OCI-LY7 (cell line): ENCODE data around the gene NKG7. TPM values are rescaled to one million over a fixed set of nuclear protein-coding genes. Genes with fewer than 3 reads are reported as not detected.
A peak's percentile ranks its signal among the peaks of the same experiment; 100 is the strongest.
"Not testable (repeated sequence)": the region's sequence is repeated elsewhere in the genome, so short reads cannot be mapped to it uniquely, and the experiment has no call there.

Experiments
- BruUV-seq: library from RNA; stranded (reverse); fragments of 400-500 nt; replicated peaks from 2 replicates; lab custom pipeline; 2021; lab: Mats Ljungman, UMichigan
- CTCF ChIA-PET: fragments of 300-600 bp; sonication (Branson Sonifier 250); formaldehyde crosslinking; loops from one replicate; lab custom pipeline; 2022; ENCODE audit warnings: antibody characterized with exemption; ENCODE audit not compliant: unreplicated experiment; lab: Charles Lee
- POLR2A ChIA-PET: fragments of 300-600 bp; sonication (Branson Sonifier 250); formaldehyde crosslinking; loops from one replicate; lab custom pipeline; 2022; ENCODE audit warnings: antibody characterized with exemption; lab: Charles Lee
- DNase-seq: peaks from one replicate; pipeline ENCODE4 v3.0.0-alpha.2; 2015; ENCODE audit warnings: low spot score
- H2AFZ ChIP-seq: fragments of 200-600 bp; sonication (generic), shearing (Covaris generic); 2 replicates; pipeline ENCODE4 v1.6.1; 2014; ENCODE audit warnings: mild to moderate bottlenecking, antibody characterized with exemption, low read length, moderate library complexity
- H3K27ac ChIP-seq: fragments of 200-600 bp; sonication (generic); 2 replicates; pipeline ENCODE4 v1.5.1; 2014; ENCODE audit warnings: mixed run types, low read depth, mild to moderate bottlenecking, moderate library complexity, low read length, inconsistent platforms; ENCODE audit not compliant: poor library complexity, severe bottlenecking
- H3K36me3 ChIP-seq: fragments of 200-600 bp; sonication (generic); 2 replicates; pipeline ENCODE4 v1.6.1; 2014; ENCODE audit warnings: mild to moderate bottlenecking, antibody characterized with exemption, low read length, moderate library complexity, mixed read lengths; ENCODE audit not compliant: insufficient read depth
- H3K4me1 ChIP-seq: fragments of 200-600 bp; sonication (generic); 2 replicates; pipeline ENCODE4 v1.5.1; 2014; ENCODE audit warnings: mild to moderate bottlenecking, low read length; ENCODE audit not compliant: insufficient read depth, poor library complexity, severe bottlenecking
- H3K4me2 ChIP-seq: fragments of 200-600 bp; sonication (generic); 2 replicates; pipeline ENCODE4 v1.6.1; 2014; ENCODE audit warnings: mild to moderate bottlenecking, low read length
- H3K4me3 ChIP-seq: fragments of 200-600 bp; sonication (generic); 2 replicates; pipeline ENCODE4 v1.5.1; 2014; ENCODE audit warnings: mild to moderate bottlenecking, low read depth, low read length; ENCODE audit not compliant: poor library complexity, severe bottlenecking
- H3K79me2 ChIP-seq: fragments of 200-600 bp; sonication (generic); 2 replicates; pipeline ENCODE4 v1.6.1; 2016; ENCODE audit warnings: low read depth, mild to moderate bottlenecking, low read length, moderate library complexity, mixed read lengths; ENCODE audit not compliant: insufficient read depth
- H3K9me2 ChIP-seq: fragments of 200-600 bp; sonication (generic); 2 replicates; pipeline ENCODE4 v1.6.1; 2016; ENCODE audit warnings: mild to moderate bottlenecking, low read length, mixed read lengths; ENCODE audit not compliant: insufficient read depth
- H3K9me3 ChIP-seq: fragments of 200-600 bp; sonication (generic); 2 replicates; pipeline ENCODE4 v1.6.1; 2014; ENCODE audit warnings: mild to moderate bottlenecking, mixed run types, low read length, mixed read lengths
- H4K20me1 ChIP-seq: fragments of 200-600 bp; sonication (generic); 2 replicates; pipeline ENCODE4 v1.6.1; 2014; ENCODE audit warnings: mild to moderate bottlenecking, antibody characterized with exemption, low read length, moderate library complexity, mixed read lengths; ENCODE audit not compliant: insufficient read depth
- EZH2phosphoT487 ChIP-seq: fragments of 200-600 bp; sonication (generic); IDR thresholded peaks from 2 replicates; pipeline ENCODE4 v1.6.1; 2018; ENCODE audit warnings: low read depth, borderline replicate concordance, mild to moderate bottlenecking, mixed run types, antibody characterized with exemption, low read length, moderate library complexity, mixed read lengths
- intact Hi-C: fragments of 100-400 bp; cut with micrococcal nuclease; formaldehyde crosslinking; loops from one replicate; pipeline ENCODE4 v1.10.0; 2022; ENCODE audit not compliant: unreplicated experiment
- total RNA-seq, 2 experiments: library from RNA; depleted of rRNA in 1 of 2; stranded (reverse); fragments of >200 nt in 1 of 2; shearing (Covaris generic) in 1 of 2; gene quantifications; 2 replicates each; pipeline ENCODE4 v1.2.3, GENCODE V29; 2014 to 2022
- TF ChIP-seq, protein P1 (sequence below): fragments of 200-600 bp; sonication (generic); conservative IDR thresholded peaks from 2 replicates; pipeline ENCODE4 v1.5.1; 2014; ENCODE audit warnings: mild to moderate bottlenecking, antibody characterized with exemption, low read length, moderate library complexity, mixed read lengths

NKG7 gene
- total RNA-seq, 2 experiments from 2014 or later, result not detected

DNA sequence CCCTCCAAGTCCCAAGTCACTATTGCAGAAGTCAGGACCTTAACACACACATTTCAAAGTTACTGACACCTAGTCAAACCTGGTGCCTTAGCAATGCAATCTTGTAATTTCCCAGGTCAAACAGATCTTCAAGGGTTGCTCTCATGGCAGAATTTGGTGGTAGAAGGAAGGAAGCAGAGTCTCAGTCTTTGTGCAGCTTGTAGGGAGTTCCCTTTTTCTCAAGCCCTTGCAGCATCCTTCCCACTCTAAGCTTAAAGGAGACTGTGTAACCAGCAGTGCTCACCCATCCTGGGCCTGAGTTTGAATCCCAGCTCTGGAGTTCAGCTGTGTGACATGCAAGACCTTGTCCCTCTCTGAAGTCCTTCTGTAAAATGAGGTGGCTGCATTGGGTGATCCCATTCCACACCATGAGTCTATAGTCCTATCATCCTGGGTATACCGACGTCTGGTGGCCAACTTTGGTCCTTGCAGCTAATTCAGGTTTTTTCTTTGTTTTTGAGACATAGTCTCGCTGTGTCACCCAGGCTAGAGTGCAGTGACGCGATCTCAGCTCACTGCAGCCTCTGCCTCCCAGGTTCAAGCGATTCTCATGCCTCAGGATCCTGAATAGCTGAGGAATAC, 35.2 kb upstream of the NKG7 start:
- Histone ChIP-seq H3K9me2 (no peaks in the 10 kb centered on the region), H4K20me1 (no peaks in the 10 kb centered on the region), H3K4me3 (no peak overlapping the region), H3K4me1 (peaks cover 28% of the 10 kb centered on the region), H3K36me3 (peaks cover 31% of the 10 kb centered on the region), H3K4me2 (peak overlapping the region; percentile 57), H3K9me3 (peaks cover under 1% of the 10 kb centered on the region; the same call in 1 of the 2 replicates), H3K79me2 (no peaks in the 10 kb centered on the region), H3K27ac (peak overlapping the region; percentile 72), H2AFZ (peak overlapping the region; percentile 9; the same call in 1 of the 2 replicates)
- TF ChIP-seq EZH2phosphoT487, result no peak
- TF ChIP-seq, protein P1, sequence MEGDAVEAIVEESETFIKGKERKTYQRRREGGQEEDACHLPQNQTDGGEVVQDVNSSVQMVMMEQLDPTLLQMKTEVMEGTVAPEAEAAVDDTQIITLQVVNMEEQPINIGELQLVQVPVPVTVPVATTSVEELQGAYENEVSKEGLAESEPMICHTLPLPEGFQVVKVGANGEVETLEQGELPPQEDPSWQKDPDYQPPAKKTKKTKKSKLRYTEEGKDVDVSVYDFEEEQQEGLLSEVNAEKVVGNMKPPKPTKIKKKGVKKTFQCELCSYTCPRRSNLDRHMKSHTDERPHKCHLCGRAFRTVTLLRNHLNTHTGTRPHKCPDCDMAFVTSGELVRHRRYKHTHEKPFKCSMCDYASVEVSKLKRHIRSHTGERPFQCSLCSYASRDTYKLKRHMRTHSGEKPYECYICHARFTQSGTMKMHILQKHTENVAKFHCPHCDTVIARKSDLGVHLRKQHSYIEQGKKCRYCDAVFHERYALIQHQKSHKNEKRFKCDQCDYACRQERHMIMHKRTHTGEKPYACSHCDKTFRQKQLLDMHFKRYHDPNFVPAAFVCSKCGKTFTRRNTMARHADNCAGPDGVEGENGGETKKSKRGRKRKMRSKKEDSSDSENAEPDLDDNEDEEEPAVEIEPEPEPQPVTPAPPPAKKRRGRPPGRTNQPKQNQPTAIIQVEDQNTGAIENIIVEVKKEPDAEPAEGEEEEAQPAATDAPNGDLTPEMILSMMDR, result peak; percentile 84
- BruUV-seq, result no TSS peak
- intact Hi-C loops, result no loop called here
- DNase-seq, result peak; percentile 72
- ChIA-PET CTCF (interaction anchor here (0.6 to 1.3 kb wide), 3 partner anchors 10 to 1093 kb away, joined by 3 to 6 read pairs (median 5); partner anchors contain the start of gene SIGLEC10), POLR2A (interaction anchor here (0.6 to 1.4 kb wide), 2 partner anchors 10 to 13 kb away, joined by 3 to 7 read pairs; partner anchors contain the start of gene SIGLEC10)

DNA sequence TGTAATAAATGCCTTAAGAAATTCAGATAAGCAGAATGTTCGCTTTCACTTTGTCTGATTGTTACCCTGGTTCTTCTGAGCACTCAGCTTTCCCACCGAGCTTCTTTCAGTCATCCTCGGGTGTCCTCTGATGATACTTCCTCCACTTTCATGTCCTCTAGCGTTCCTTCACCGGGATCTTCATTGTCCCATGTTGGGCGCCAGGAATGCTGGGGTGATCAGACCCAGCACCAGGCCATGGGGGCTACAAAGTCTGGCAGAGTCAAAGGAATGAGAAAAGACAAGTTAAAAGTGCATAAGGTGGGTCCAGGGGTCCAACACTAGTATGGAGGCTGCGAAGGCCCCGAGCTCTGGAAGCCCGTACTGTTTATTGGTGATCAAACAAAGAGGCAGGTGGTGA, 29.7 kb upstream of the NKG7 start:
- DNase-seq, result no peak
- no peaks in the 10 kb centered on the region for H3K9me2 ChIP-seq
- no peak overlapping the region for H2AFZ ChIP-seq
- no peak for TF ChIP-seq EZH2phosphoT487
- TF ChIP-seq, protein P1, result no peak
- no peaks in the 10 kb centered on the region for H3K4me1 ChIP-seq
- intact Hi-C loops, result no loop called here
- CTCF ChIA-PET, result no interaction called here
- peaks cover 13% of the 10 kb centered on the region for H3K9me3 ChIP-seq
- H4K20me1 ChIP-seq, result no peaks in the 10 kb centered on the region
- BruUV-seq, result no TSS peak
- H3K36me3 ChIP-seq, result peaks cover 11% of the 10 kb centered on the region; the same call in 1 of the 2 replicates
- H3K4me2 ChIP-seq, result no peak overlapping the region
- H3K4me3 ChIP-seq, result no peak overlapping the region
- no peak overlapping the region for H3K27ac ChIP-seq
- no peaks in the 10 kb centered on the region for H3K79me2 ChIP-seq
- POLR2A ChIA-PET, result no interaction called here

DNA sequence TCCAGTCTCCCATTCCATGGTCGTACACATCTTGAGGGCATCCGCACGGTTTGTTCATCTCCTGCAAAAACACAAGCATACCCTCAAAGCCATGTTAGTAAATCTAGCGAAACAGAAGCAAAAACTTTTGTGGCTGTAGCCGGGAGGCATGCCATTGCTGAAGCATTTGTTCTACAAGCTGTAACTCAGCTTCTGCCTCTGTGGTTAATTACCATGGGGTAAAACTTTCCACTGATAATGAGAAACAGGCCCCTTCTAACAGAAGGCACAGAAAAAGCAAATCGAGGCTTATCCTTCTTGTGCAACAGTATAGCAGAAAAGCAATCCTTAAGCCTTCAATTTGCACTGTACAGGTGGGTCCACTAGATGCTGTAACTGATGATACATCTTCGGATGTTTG, 27.5 kb upstream of the NKG7 start:
- H3K4me2 ChIP-seq, BruUV-seq, DNase-seq, H3K27ac ChIP-seq, POLR2A ChIA-PET, H3K9me2 ChIP-seq, H2AFZ ChIP-seq, intact Hi-C loops, H3K4me3 ChIP-seq, H3K79me2 ChIP-seq, H4K20me1 ChIP-seq: not testable (repeated sequence)
- CTCF ChIA-PET, result interaction anchor here (1.0 kb wide), 1 partner anchor 18 kb away, joined by 3 read pairs; the partner anchor contains the start of gene SIGLEC10
- Histone ChIP-seq H3K4me1 (peaks cover 13% of the 10 kb centered on the region), H3K36me3 (peaks cover 11% of the 10 kb centered on the region; the same call in 1 of the 2 replicates), H3K9me3 (peaks cover 13% of the 10 kb centered on the region)
